Mesodermal cell (in vitro differentiated cells): ENCODE results near the gene RELCH.

Experiments used
- H3K27ac ChIP-seq: 2 replicates; pipeline ENCODE4 v1.7.0; 2013; ENCODE audit warnings: mild to moderate bottlenecking, low read depth, low read length, moderate library complexity; ENCODE audit not compliant: severe bottlenecking
- H3K36me3 ChIP-seq: 2 replicates; pipeline ENCODE4 v1.7.1; 2013; ENCODE audit warnings: mild to moderate bottlenecking, low read length, moderate library complexity; ENCODE audit not compliant: control insufficient read depth, insufficient read depth
- H3K4me1 ChIP-seq: one replicate; pipeline ENCODE4 v1.7.1; 2013; ENCODE audit warnings: mild to moderate bottlenecking, low read length; ENCODE audit not compliant: insufficient read depth, control insufficient read depth, poor library complexity, severe bottlenecking
- H3K4me3 ChIP-seq: 2 replicates; pipeline ENCODE4 v1.7.0; 2013; ENCODE audit warnings: low read length, control low read depth, mild to moderate bottlenecking; ENCODE audit not compliant: insufficient read depth, poor library complexity, severe bottlenecking; ENCODE audit errors: extremely low read depth
- H3K9me3 ChIP-seq: 2 replicates; pipeline ENCODE4 v1.7.1; 2013; ENCODE audit warnings: mild to moderate bottlenecking, low read length, moderate library complexity; ENCODE audit not compliant: control insufficient read depth
- WGBS, 2 experiments: methylation state at CpG; one replicate each; pipeline ENCODE4 v1.1.5; 2013; ENCODE audit warnings: missing lambda C conversion rate in 2 of 2; ENCODE audit not compliant: insufficient coverage in 2 of 2; 5-methylcytosine and 5-hydroxymethylcytosine counted together

The RELCH gene

GRCh38 chr18:62189208-62189607 is 2.2 kb downstream of the RELCH start:
- no peaks in the 10 kb centered on the region for H3K9me3 ChIP-seq
- H3K36me3 ChIP-seq, result no peaks in the 10 kb centered on the region
- H3K27ac ChIP-seq, result no peak overlapping the region
- 40% methylated on average over 1 of the region's 2 CpGs; no CpG with 5 or more reads in 1 of the 2 experiments for WGBS, 2 experiments
- H3K4me3 ChIP-seq, result peak overlapping the region; percentile 94
- H3K4me1 ChIP-seq, result no peaks in the 10 kb centered on the region

DNA sequence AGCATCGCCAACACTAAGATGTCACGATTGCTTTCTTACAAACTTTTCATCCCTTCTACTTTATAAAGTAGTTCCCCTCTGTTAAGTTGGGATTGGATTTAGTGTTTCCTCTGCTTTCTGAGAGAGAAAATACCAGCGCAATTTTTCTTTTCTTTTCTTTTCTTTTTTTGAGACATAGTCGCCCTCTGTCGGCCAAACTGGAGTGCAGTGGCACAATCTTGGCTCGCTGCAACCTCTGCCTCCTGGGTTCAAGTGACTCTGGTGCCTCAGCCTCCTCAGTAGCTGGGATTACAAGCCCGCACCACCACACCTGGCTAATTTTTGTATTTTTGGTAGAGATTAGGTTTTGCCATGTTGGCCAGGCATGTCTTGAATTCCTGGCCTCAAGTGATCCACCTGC is 9.0 kb downstream of the RELCH start:
- 54 to 86% methylated on average over 3 to 5 of the region's 7 CpGs for WGBS, 2 experiments
- Histone ChIP-seq H3K9me3 (no peaks in the 10 kb centered on the region), H3K4me3 (no peak overlapping the region), H3K4me1 (no peaks in the 10 kb centered on the region), H3K36me3 (no peaks in the 10 kb centered on the region), H3K27ac (no peak overlapping the region)

- H3K4me1 ChIP-seq, result no peaks in the 10 kb centered on the region
- no peak overlapping the region for H3K27ac ChIP-seq
- no peaks in the 10 kb centered on the region for H3K36me3 ChIP-seq
- no peaks in the 10 kb centered on the region for H3K9me3 ChIP-seq
- H3K4me3 ChIP-seq, result no peak overlapping the region
Observed at GRCh38 chr18:62196980-62197379, 9.9 kb downstream of the RELCH start.

DNA sequence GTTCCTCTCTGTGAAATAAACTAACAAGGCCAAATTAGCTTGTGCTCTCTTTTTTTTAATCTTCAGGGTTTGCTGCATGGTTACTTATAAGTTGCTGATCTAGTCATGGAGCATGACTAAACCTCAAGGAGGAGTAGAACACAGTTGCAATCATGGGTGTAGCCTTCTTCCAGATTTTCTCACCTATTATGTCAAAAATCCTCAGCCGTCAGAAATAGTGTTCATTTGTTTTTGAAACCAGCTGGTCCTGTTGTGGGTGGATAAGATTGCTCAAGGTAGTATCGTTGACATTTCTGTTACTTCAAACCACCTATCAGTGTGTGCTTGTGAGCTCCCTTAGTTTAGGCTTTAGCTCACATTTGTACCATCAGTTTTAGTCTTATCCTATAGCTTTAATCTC is 11.2 kb downstream of the RELCH start:
- 67 to 100% methylated on average over 1 of the region's 2 CpGs for WGBS, 2 experiments
- no peak overlapping the region for H3K4me3 ChIP-seq
- no peak overlapping the region for H3K27ac ChIP-seq
- H3K36me3 ChIP-seq, result no peaks in the 10 kb centered on the region
- no peaks in the 10 kb centered on the region for H3K9me3 ChIP-seq
- H3K4me1 ChIP-seq, result no peaks in the 10 kb centered on the region

- Histone ChIP-seq H3K9me3 (no peaks in the 10 kb centered on the region), H3K27ac (no peak overlapping the region), H3K4me3 (no peak overlapping the region), H3K36me3 (no peaks in the 10 kb centered on the region), H3K4me1 (no peaks in the 10 kb centered on the region)
- WGBS, 2 experiments, result 88% methylated on average over 1 of the region's 2 CpGs; no CpG with 5 or more reads in 1 of the 2 experiments
Observed at GRCh38 chr18:62199629-62200028, 12.6 kb downstream of the RELCH start.

DNA sequence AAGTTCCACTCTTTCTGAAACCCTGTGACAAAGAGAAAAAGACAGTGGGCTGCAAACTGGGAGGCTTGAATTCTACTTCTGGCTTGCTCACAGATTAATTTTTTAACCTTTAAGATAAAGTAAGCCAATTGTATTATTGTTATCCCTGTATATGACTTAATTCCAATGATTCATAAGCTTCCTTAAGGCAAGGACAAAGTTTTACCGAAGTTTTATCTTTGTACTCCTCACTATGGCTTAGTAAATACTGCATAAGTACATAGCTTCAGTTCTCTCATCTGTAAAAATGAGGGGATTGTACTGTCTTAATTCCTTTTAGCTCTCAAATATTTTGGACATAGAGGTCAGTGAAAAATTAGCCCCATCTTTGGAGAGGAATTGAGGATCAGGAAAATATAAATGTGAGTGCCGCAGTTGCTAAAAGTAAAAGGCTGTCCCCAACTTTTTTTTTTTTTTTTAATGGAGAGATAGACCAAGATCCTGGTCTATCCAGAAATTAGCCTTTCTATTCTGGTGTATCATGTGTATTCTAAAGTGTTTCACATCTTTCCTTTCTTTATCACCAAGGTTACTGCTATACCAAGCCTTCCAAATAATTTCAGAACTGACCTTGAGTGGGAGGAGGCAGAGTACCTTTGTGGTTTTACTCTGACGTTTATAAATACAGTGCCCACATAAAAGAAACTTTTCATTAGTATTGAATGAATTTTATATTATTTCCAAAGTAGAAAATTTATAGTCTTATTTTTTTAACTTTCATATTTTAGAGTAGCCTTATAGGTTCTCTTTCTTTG is 13.3 kb downstream of the RELCH start:
- Histone ChIP-seq H3K9me3 (no peaks in the 10 kb centered on the region), H3K36me3 (no peaks in the 10 kb centered on the region), H3K27ac (no peak overlapping the region), H3K4me1 (no peaks in the 10 kb centered on the region), H3K4me3 (no peak overlapping the region)
- 100% methylated on average over 1 of the region's 3 CpGs; no CpG with 5 or more reads in 1 of the 2 experiments for WGBS, 2 experiments

DNA sequence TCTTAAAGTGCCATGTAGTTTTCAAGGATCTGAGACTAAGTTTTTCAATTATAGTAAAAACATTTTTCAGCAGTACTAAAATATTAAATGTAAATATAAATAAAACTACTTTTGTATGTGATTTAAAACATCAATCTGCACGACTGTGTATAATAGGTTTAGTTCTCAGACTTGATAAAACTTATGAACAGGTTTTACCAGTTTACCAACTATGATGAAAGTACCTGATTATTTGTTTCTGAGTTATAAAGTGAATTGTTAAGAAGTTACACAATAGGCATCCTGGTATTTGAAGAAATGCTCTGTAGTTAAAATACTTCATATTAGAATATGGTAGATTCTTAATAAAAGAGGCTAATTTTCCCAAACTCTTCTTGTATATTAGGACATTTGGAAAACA is 14.8 kb downstream of the RELCH start:
- Histone ChIP-seq H3K27ac (no peak overlapping the region), H3K9me3 (no peaks in the 10 kb centered on the region), H3K4me3 (no peak overlapping the region), H3K36me3 (no peaks in the 10 kb centered on the region), H3K4me1 (no peaks in the 10 kb centered on the region)
- no CpG with 5 or more reads among the region's 1 CpG for WGBS, 2 experiments

GRCh38 chr18:62205824-62206223 is 18.8 kb downstream of the RELCH start:
- Histone ChIP-seq H3K36me3 (no peaks in the 10 kb centered on the region), H3K4me1 (no peaks in the 10 kb centered on the region), H3K9me3 (no peaks in the 10 kb centered on the region), H3K27ac (no peak overlapping the region), H3K4me3 (no peak overlapping the region)
- WGBS, 2 experiments, result 80 to 100% methylated on average over 1 to 3 of the region's 4 CpGs

DNA sequence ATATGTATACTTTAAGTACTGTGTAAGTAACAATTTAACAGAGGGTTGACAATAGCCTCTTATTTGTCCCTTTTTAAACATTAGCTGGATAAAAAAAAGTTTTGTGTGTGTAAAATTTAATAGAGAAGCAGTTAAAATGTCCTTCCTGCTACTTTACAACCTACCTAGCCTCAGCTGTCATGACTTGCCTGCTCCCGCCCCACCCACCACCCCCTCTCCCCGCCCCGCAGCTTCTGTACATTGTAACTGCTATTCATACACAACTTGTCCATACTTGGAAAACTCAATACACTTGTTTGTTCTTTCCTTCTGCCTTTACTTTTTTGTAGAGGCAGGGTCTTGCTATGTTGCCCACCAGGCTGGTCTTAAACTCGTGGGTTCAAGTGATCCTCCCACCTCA is 19.5 kb downstream of the RELCH start:
- WGBS, 2 experiments, result no CpG with 5 or more reads among the region's 4 CpGs
- Histone ChIP-seq H3K4me3 (no peak overlapping the region), H3K4me1 (no peaks in the 10 kb centered on the region), H3K36me3 (no peaks in the 10 kb centered on the region), H3K9me3 (no peaks in the 10 kb centered on the region), H3K27ac (no peak overlapping the region)

DNA sequence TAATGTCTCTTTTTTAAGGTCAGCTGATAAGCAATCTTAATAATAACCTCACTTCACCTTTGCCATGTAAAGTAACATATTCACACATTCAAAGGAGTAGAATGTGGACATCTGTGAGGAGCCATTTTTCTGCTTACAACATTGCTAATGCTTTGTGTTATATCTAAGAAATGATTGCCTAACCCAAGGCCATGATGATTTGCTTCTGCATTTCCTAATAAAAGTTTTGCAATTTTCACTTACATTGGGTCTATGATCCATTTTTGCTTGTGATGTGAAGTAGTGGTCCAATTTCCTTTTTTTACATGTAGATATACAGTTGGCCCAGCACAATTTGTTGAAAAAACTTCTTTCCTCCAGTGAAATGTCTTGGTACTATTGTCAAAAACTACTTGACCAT is 22.0 kb downstream of the RELCH start:
- no peaks in the 10 kb centered on the region for H3K4me1 ChIP-seq
- no peaks in the 10 kb centered on the region for H3K9me3 ChIP-seq
- no peak overlapping the region for H3K27ac ChIP-seq
- H3K36me3 ChIP-seq, result peaks cover 7% of the 10 kb centered on the region
- H3K4me3 ChIP-seq, result no peak overlapping the region

GRCh38 chr18:62210138-62210537 is 23.1 kb downstream of the RELCH start:
- peaks cover 16% of the 10 kb centered on the region for H3K36me3 ChIP-seq
- H3K27ac ChIP-seq, result no peak overlapping the region
- H3K9me3 ChIP-seq, result no peaks in the 10 kb centered on the region
- WGBS, 2 experiments, result 100% methylated on average over 1 of the region's 1 CpG; no CpG with 5 or more reads in 1 of the 2 experiments
- H3K4me1 ChIP-seq, result no peaks in the 10 kb centered on the region
- H3K4me3 ChIP-seq, result no peak overlapping the region
